Measurements from ENCODE around the gene ZCCHC7.

The ZCCHC7 gene

DNA sequence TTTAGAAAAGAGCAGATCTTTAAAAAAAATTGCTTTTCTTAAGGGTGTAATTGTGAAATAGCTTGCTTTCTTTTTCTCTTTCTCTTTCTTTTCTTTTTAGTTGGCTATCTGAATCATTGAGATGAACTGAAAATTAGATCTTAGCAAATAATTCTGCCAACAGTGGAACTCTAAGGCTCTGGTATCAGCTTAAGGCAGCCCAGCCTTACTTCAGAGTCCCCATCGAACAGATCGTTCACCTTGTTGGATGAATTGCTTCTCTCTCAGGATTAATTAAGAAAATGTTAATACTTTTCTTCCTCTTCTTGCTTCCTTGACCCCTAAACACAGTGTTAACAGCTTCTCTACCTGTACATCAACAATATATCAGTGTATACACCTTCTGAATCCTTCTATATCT, 92.1 kb downstream of the ZCCHC7 start:
- DNase-seq: no peak

DNA sequence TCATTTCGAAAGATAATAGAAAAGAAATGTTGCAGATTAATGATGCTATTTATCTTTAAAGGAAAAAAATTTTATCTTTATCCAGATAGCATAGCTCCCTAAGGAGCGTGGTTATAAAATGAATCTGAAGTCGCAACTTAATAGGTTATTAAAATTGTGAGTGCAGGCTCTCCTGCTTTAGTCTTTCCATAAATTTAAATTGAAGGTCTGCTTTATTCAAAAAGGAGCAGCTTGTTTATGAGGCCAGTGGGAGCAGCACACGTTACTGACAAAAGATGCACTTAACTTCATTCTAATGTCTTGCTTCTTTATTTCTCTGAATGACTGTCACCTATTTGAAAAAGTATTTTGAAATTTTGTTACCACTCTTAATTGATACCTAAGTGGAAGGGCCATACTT, 95.0 kb downstream of the ZCCHC7 start:
- DNase-seq: no peak

DNA sequence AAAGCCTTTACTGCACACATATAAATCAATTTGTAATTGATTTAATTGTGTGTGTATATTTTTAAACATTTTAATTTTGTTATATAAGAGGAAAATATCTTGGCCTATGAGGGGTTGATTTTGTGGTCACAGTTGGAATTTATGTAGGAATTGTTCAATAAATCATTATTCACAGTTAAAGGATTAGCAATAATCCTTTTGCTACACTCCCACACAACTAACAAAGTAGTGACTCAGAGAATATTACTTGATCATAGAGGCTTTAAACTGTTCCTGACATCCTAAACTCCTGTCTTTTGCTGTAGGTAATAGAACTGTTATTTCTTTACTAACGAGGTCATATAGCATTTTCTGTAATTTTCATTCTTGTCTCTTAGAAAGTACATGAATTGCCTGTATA, 95.5 kb downstream of the ZCCHC7 start:
- DNase-seq: no peak

DNA sequence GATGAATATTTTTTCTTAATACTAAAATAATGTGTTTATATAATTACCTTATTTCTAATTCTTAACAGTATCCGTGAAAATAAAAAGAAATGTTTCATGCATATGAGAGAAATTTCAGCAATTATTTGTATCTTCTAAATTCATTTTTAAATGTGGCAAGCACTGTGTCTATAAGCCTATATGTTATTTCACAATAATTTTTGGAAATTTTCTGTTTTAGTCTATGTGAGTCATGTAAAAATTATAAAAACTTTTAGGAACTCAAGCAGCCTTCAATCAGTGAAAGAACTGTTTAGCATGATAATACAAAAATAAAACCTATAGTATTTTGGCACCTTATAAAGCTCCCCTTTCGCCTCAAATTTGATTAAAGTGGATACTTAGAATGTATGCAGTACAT, 96.8 kb downstream of the ZCCHC7 start:
- no peak for DNase-seq

- no peak for DNase-seq
Observed at GRCh38 chr9:37218800-37219425, 98.5 kb downstream of the ZCCHC7 start.

GRCh38 chr9:37220971-37221370, 100.6 kb downstream of the ZCCHC7 start:
- no peak for DNase-seq

GRCh38 chr9:37221489-37222106, 101.2 kb downstream of the ZCCHC7 start:
- DNase-seq: no peak

- DNase-seq: no peak
Observed at GRCh38 chr9:37229455-37229854, 109.1 kb downstream of the ZCCHC7 start.

GRCh38 chr9:37229882-37230482, 109.6 kb downstream of the ZCCHC7 start:
- no peak for DNase-seq

DNA sequence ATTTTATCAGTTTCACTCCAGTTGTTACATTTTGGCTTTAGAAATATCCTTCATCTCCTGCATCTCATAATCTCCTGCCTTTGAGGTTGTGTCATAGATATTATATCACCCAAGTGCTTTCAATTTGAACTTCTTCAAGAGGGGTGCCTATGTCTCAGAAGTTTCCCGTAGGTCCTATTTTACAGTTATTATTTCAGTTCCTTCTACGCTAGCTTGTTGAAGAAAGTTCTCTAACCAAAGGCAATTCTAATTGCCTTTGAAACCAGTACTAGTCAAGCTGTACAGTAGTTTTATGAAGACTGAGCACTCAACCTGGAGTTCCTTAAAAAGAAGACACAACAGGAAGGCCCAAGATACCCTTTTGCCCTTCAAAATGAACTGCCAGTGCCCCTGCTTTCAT, 116.4 kb downstream of the ZCCHC7 start:
- DNase-seq: no peak

DNA sequence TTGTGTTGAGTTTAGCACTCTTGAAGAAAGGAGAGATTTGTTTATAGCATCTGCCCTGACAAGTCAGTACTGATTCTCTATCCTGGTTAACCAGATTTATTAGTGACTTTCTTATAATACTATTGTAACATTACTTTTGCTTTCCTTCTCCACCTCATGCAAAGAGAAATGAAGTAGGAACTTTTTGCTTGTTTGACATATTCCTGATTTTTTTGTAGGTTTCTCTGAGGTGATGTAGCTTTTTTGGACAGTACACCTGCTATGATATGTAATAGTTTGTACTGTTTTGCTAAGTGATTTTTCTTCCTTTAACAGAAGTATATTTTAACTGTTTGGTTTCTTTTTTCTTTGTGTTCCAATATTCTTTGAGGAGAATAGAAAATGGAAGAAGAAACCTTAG, 117.7 kb downstream of the ZCCHC7 start:
- DNase-seq: no peak

DNA sequence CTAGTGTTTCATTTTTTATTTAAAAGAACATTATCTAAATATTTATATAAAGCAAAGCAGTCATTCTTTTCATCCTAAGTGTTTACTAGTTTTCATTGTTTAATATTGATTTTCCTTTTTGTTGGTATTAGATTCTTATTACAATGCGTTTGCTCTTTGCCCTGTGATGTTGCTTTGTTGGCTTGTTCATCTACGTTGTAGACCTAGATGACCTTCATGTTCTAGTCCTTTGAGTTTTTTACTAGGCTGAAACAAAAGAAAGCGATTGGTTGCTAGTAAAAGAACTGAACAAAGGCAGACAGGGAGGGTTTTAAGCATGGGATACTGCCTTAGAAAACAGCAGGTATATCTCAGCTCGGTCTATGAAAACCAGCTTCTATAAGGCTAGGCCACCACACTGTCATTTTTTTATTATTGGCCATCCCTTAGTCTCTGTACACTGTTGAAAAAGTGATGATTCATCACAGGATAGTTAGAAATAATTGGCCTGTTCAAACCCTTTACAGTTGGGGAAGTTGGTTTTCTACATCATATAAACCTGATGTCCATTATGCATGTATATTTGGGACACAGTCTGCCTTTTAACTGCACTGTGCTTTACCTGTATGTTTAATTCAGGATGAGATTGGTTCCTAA, 119.0 kb downstream of the ZCCHC7 start:
- DNase-seq: no peak

GRCh38 chr9:37239921-37240320, 119.5 kb downstream of the ZCCHC7 start:
- DNase-seq: no peak

DNA sequence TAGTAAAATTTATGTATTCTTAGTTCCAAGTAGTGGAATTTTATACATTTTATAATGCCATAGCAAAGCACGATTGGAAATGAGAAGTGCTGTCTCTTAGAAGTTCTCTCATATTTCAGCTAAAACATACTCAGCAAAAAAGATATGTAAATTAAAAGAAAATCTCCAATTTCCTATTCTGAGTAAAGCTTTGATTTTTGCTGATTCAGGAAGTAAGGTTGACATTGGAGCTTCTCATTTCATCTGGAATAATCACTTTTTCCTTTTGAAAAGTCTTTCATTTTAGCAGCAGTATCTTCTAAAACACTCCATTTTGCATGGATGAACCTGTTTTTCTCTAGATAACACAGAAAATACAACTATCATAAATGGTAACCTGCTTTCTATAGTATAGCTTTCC, 121.0 kb downstream of the ZCCHC7 start:
- DNase-seq: no peak

DNA sequence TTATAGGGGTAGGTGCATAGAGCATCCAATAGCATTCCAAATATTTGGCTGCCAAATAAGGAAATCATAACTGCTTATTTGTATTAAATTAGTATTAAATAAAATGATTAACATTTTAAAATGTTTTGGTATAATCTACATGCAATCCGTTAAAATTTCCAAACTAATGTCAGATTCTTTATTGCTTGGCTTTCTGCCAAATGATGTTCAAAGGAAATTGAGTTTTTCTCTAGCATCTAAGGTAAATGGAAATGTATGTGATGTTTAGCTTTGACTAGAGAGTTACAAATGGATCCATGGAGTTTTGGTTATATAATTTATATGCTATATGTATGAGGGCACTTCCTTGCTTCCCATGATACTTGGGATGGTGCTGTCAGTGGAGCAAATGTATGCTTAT, 121.7 kb downstream of the ZCCHC7 start:
- DNase-seq: no peak

DNA sequence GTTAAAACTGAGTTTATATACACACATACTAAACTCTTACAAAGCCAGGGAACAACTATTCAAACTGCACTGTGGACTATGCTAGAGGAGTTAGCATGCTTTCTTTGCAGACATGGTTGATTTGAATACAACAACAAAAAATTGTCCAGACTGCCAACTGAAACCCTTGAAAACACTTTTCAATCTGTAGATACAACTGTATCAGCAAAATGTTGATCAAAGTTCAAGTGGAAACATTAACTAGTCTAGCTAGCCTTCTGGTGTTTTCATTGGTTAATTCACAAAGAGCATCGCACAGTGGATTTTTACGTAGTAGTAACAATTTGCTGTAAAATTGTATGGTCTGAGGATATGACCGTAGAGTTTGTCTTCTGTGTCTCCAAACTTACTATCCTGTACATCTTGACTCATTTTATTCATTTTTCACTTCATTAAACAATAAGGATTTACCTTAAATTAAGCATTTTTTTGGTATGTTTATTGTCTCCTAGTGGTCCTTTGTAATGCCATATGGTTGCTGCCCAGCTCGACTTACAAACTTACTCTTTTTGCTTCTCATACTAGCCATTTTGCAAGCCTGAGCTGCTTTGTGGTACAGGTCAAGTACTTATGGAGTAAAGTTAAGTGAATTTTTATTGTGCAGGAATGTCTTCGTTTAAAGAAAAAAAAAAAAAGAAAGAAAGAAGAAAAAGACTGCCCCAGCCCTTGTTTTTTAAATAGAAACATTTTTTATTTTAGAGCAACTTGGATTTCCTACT, 123.4 kb downstream of the ZCCHC7 start:
- DNase-seq: no peak

DNA sequence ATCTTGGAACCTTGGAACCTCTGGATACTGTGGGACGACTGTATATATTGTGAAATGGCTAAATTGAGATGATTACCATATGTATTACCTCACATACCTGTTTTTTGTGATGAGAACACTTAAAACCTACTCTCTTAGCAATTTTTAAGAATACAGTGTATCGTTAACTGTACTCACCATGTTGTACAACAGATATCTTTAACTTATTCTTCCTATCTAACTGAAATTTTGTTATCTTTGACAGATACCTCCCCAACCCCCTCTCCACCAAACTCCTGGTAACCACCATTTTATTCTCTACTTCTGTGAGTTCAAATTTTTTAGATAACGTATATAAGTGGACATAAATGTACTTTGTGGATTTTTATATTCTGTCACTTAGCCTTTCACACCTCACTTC, 126.5 kb downstream of the ZCCHC7 start:
- no peak for DNase-seq

- DNase-seq: no peak
Observed at GRCh38 chr9:37248651-37249163, 128.3 kb downstream of the ZCCHC7 start.

GRCh38 chr9:37251452-37251851, 131.1 kb downstream of the ZCCHC7 start:
- DNase-seq: no peak

DNA sequence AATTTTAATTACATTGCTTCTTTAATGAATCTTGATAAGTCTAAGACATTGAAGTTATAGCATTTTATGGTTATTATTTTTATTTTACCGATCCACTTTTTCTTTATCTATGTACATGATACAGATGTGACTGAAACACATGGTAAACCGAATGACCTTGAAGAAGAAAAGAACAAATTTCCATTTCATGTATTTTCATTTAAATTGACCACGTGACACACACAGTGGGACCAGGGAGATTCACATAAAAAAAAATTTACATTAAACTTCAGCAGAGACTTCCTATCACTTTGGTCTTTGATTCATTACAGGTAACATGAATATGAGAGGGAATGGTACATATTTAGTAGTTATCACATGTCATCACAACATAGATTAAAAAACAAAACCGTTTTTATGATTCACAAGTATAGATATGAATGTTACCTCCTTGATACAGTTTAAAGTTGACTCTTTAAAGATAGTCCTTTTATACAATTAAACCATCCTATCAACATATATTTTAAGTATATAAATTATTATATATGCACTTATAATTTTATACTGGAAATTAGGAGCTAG, 133.1 kb downstream of the ZCCHC7 start:
- no peak for DNase-seq

DNA sequence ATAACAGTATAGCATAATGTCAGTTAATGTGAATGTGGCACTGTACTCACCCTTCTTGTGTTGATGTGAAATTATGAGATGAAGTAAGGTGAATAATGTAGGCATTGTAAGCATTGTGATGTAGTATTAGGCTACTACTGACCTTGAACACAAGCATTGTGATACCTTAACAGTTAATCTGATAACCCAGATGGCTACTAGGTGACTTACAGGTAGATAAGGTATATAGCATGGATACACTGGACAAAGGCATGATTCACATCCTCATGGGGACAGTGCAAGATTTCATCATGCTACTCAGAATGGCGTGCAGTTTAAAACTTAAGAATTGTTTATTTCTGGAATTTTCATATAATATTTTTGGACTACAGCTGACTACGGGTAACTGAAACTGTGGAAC, 134.8 kb downstream of the ZCCHC7 start:
- no peak for DNase-seq

DNA sequence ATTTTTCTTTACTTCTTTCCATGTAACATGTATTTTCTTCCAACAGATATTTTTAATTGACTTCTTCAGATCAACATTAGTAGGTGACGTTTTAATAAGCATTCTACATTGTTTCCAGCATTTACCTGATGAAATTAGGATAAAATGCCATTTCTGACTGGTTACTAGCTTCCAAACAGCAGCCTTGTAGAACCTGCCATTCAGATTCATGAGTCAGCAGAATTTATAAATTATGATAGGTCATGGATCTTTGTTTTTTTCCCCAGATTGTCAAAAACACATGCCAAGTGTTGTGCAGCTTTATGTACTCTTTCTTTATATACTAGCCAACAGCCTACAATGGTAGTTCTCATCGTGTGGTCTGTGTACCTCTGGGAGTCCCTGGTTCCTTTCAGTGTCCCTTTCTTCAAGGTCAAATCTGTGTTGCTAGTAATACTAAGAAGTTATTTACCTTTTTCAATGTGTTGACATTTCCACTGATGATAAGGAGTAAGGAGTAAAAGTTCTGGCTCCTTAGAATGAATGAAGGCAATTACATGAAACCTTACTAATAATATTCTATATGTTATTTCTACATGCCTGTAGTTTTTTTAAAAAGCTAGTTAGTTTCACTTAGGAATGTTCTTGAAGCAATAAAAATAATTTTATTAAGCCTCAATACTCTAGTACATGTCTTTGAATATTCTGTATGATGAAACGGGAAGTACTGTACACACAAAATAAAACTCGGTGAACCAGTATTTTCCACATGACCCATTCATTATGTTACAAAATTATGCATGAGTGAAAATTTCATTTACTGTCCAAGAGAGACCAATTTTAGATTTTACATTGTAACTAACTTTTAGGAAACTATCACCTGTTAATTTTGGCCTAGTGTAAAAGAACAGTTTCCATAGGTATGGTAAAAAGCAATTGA, 135.8 kb downstream of the ZCCHC7 start:
- DNase-seq: no peak
